ENCODE results near the gene ADM. TPM values are rescaled to one million over a fixed set of nuclear protein-coding genes. Genes with fewer than 3 reads are reported as not detected.

The ADM gene
- total and polyA plus RNA-seq, 4 donors: 9.7 to 33.1 (median 22.7) TPM

GRCh38 chr11:10325277-10326011, 20.6 kb downstream of the ADM start:
- no peaks in the 10 kb centered on the region for H3K9me3 ChIP-seq (ENCODE audit: control insufficient read depth in 4 of 4, low read length in 3 of 4)
- TF ChIP-seq SP1 (IDR thresholded peaks at IDR 0.05) (no peak), TAF1 (conservative IDR thresholded peaks at IDR 0.05) (no peak), RAD21 (IDR thresholded peaks at IDR 0.05) (no peak), GABPA (IDR thresholded peaks at IDR 0.05 in 1 of 2, conservative IDR thresholded peaks at IDR 0.05 in 1 of 2) (no peak), HNF4A (conservative IDR thresholded peaks at IDR 0.05) (no peak), EGR1 (IDR thresholded peaks at IDR 0.05; ENCODE audit: low read depth in 2 of 2) (no peak), HNF4G (IDR thresholded peaks at IDR 0.05) (no peak), JUND (IDR thresholded peaks at IDR 0.05) (no peak), RXRA (IDR thresholded peaks at IDR 0.05) (no peak)
- H3K4me1 ChIP-seq (ENCODE audit: control insufficient read depth in 4 of 4, insufficient read depth in 4 of 4, low read length in 3 of 4): peaks cover 19 to 53% (median 41%) of the 10 kb centered on the region in 4 donors
- no peak overlapping the region for H3K4me3 ChIP-seq (ENCODE audit: low read depth in 1 of 3, low read length in 3 of 3)
- peak overlapping the region; percentile 84 for H3K27ac ChIP-seq (ENCODE audit: low read depth in 1 of 2, low read length in 2 of 2)
- WGBS: 67% methylated on average over 6 of the region's 6 CpGs
- no peaks in the 10 kb centered on the region for H3K36me3 ChIP-seq (ENCODE audit: control insufficient read depth in 4 of 4, insufficient read depth in 3 of 4, low read depth in 1 of 4, low read length in 3 of 4)
- no peak for DNase-seq (ENCODE audit: low spot score)
- H3K27me3 ChIP-seq (ENCODE audit: control insufficient read depth in 4 of 4, insufficient read depth in 4 of 4, low read length in 3 of 4): no peaks in the 10 kb centered on the region
- peak overlapping the region in 1 of 2 donors; percentile 18 for H3K9ac ChIP-seq (ENCODE audit: low read depth in 1 of 2, low read length in 2 of 2)

DNA sequence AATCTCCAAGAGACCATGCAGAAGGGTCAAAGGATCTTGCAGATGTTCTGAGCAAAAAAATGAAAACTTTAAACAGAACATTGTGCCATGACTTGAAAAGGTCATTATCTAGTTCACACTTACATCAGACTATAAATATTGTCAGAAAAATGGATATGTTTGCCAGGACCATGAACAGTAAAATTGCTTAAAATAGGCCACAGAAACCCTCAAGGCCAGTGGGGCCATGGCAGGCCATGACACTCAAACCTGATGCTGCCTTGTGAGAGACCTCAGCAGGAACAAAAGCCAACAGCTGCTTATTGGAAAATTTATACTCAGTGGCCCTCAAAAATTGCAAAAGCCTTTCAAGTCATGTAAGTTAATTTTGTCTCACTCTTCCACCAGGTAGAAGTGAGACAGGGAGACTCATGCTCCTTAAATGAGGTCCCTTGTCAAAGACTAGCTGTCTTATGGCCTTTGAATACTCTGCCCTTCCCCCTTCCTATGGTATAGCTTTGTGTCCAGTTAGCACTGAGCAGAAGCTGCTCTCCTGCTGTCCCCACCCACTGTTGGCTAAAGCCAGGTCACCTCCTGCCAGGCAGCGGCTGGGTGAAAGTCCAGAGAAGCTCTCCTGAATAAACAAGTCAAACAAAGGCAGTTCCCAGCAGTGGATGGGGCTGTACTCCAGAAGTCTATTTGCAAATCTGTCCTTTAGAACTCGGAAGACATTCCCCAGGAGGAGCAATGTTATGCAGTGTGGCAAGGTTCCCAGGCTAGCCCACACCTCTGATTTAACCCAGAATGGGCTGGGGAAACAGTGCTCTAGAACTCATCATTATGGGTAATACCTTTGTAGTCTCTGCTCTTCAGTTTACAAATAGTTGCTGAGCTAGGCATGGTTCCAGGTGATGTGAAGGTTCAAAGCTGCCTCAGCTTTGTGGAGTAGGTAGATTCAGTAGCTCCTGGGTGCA, 21.4 kb downstream of the ADM start:
- Histone ChIP-seq H3K9me3 (ENCODE audit: control insufficient read depth in 4 of 4, low read length in 3 of 4) (no peaks in the 10 kb centered on the region), H3K27me3 (ENCODE audit: control insufficient read depth in 4 of 4, insufficient read depth in 4 of 4, low read length in 3 of 4) (no peaks in the 10 kb centered on the region), H3K27ac (ENCODE audit: low read depth in 1 of 2, low read length in 2 of 2) (peak overlapping the region; percentile 84), H3K4me3 (ENCODE audit: low read depth in 1 of 3, low read length in 3 of 3) (no peak overlapping the region), H3K36me3 (ENCODE audit: control insufficient read depth in 4 of 4, insufficient read depth in 3 of 4, low read depth in 1 of 4, low read length in 3 of 4) (no peaks in the 10 kb centered on the region), H3K9ac (ENCODE audit: low read depth in 1 of 2, low read length in 2 of 2) (no peak overlapping the region), H3K4me1 (ENCODE audit: control insufficient read depth in 4 of 4, insufficient read depth in 4 of 4, low read length in 3 of 4) (peaks cover 19 to 53% (median 41%) of the 10 kb centered on the region in 4 donors)
- DNase-seq (ENCODE audit: low spot score): peak; percentile 68
- WGBS: 24% methylated on average over 2 of the region's 2 CpGs
- TF ChIP-seq, protein P1, sequence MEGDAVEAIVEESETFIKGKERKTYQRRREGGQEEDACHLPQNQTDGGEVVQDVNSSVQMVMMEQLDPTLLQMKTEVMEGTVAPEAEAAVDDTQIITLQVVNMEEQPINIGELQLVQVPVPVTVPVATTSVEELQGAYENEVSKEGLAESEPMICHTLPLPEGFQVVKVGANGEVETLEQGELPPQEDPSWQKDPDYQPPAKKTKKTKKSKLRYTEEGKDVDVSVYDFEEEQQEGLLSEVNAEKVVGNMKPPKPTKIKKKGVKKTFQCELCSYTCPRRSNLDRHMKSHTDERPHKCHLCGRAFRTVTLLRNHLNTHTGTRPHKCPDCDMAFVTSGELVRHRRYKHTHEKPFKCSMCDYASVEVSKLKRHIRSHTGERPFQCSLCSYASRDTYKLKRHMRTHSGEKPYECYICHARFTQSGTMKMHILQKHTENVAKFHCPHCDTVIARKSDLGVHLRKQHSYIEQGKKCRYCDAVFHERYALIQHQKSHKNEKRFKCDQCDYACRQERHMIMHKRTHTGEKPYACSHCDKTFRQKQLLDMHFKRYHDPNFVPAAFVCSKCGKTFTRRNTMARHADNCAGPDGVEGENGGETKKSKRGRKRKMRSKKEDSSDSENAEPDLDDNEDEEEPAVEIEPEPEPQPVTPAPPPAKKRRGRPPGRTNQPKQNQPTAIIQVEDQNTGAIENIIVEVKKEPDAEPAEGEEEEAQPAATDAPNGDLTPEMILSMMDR (IDR thresholded peaks at IDR 0.05; ENCODE audit: low read depth, low read length, missing input control): no peak
- peak; percentile 95 for TF ChIP-seq HNF4G (IDR thresholded peaks at IDR 0.05)
- TF ChIP-seq GABPA (IDR thresholded peaks at IDR 0.05 in 1 of 2, conservative IDR thresholded peaks at IDR 0.05 in 1 of 2): peak in 1 of 2 donors; percentile 40
- TF ChIP-seq RAD21 (IDR thresholded peaks at IDR 0.05): peak; percentile 55
- peak; percentile 73 for TF ChIP-seq REST (IDR thresholded peaks at IDR 0.05)
- peak; percentile 50 for TF ChIP-seq YY1 (IDR thresholded peaks at IDR 0.05)
- TF ChIP-seq, protein P2, sequence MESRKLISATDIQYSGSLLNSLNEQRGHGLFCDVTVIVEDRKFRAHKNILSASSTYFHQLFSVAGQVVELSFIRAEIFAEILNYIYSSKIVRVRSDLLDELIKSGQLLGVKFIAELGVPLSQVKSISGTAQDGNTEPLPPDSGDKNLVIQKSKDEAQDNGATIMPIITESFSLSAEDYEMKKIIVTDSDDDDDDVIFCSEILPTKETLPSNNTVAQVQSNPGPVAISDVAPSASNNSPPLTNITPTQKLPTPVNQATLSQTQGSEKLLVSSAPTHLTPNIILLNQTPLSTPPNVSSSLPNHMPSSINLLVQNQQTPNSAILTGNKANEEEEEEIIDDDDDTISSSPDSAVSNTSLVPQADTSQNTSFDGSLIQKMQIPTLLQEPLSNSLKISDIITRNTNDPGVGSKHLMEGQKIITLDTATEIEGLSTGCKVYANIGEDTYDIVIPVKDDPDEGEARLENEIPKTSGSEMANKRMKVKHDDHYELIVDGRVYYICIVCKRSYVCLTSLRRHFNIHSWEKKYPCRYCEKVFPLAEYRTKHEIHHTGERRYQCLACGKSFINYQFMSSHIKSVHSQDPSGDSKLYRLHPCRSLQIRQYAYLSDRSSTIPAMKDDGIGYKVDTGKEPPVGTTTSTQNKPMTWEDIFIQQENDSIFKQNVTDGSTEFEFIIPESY (IDR thresholded peaks at IDR 0.05): peak; percentile 66
- TF ChIP-seq NR2F2 (IDR thresholded peaks at IDR 0.05): peak; percentile 72
- TF ChIP-seq, protein P3, sequence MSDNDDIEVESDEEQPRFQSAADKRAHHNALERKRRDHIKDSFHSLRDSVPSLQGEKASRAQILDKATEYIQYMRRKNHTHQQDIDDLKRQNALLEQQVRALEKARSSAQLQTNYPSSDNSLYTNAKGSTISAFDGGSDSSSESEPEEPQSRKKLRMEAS (IDR thresholded peaks at IDR 0.05): peak; percentile 85
- TF ChIP-seq SP1 (IDR thresholded peaks at IDR 0.05): peak; percentile 100
- peak; percentile 79 to 91 for TF ChIP-seq JUND (IDR thresholded peaks at IDR 0.05)
- TF ChIP-seq FOXA2 (IDR thresholded peaks at IDR 0.05): peak; percentile 95
- no peak for TF ChIP-seq ATF3 (IDR thresholded peaks at IDR 0.05)
- no peak for TF ChIP-seq EGR1 (IDR thresholded peaks at IDR 0.05; ENCODE audit: low read depth in 2 of 2)
- TF ChIP-seq TAF1 (conservative IDR thresholded peaks at IDR 0.05): peak; percentile 17
- TF ChIP-seq HNF4A (conservative IDR thresholded peaks at IDR 0.05): peak; percentile 96 to 98
- TF ChIP-seq RXRA (IDR thresholded peaks at IDR 0.05): peak; percentile 89 to 93
- peak; percentile 94 for TF ChIP-seq FOXA1 (IDR thresholded peaks at IDR 0.05)

Data from liver (tissue), 9 donors.